Parathyroid adenoma (tissue), 2 donors: ENCODE measurements around the gene FRAS1.
"Not testable (repeated sequence)": the region's sequence is repeated elsewhere in the genome, so short reads cannot be mapped to it uniquely, and the experiment has no call there.

Experiments
- H2AFZ ChIP-seq: fragments of 300-600 bp; sonication (generic); one replicate; pipeline ENCODE4 v1.7.0; 2017; ENCODE audit warnings: antibody characterized with exemption, mild to moderate bottlenecking
- H3K27ac ChIP-seq: fragments of 300-600 bp; sonication (generic); one replicate; pipeline ENCODE4 v1.7.0; 2017
- H3K27me3 ChIP-seq: fragments of 300-600 bp; sonication (generic); one replicate; pipeline ENCODE4 v1.7.0; 2017; ENCODE audit warnings: low read length; ENCODE audit not compliant: control insufficient read depth, insufficient read depth
- H3K36me3 ChIP-seq: fragments of 300-600 bp; sonication (generic); one replicate; pipeline ENCODE4 v1.7.0; 2017; ENCODE audit warnings: low read length; ENCODE audit not compliant: control insufficient read depth, insufficient read depth
- H3K4me1 ChIP-seq: fragments of 300-600 bp; sonication (generic); one replicate; pipeline ENCODE4 v1.7.0; 2017; ENCODE audit warnings: control low read depth
- H3K4me2 ChIP-seq: fragments of 300-600 bp; sonication (generic); one replicate; pipeline ENCODE4 v1.7.0; 2017; ENCODE audit warnings: low read length
- H3K4me3 ChIP-seq: fragments of 300-600 bp; sonication (generic); one replicate; pipeline ENCODE4 v1.7.0; 2017; ENCODE audit warnings: low read depth, low read length
- H3K79me2 ChIP-seq: fragments of 300-600 bp; sonication (generic); one replicate; pipeline ENCODE4 v1.7.0; 2017; ENCODE audit warnings: control low read depth
- H3K9ac ChIP-seq: fragments of 300-600 bp; sonication (generic); one replicate; pipeline ENCODE4 v1.7.0; 2017; ENCODE audit warnings: mild to moderate bottlenecking
- H3K9me3 ChIP-seq: fragments of 300-600 bp; sonication (generic); one replicate; pipeline ENCODE4 v1.7.0; 2017; ENCODE audit warnings: low read length; ENCODE audit not compliant: control insufficient read depth
- TF ChIP-seq, protein P1 (sequence below): fragments of 300-600 bp; sonication (generic); IDR thresholded peaks from one replicate; pipeline ENCODE4 v1.7.0; 2017; ENCODE audit warnings: antibody characterized with exemption, mild to moderate bottlenecking
- donor health status: primary hyperparathyroidism.

Gene FRAS1

DNA sequence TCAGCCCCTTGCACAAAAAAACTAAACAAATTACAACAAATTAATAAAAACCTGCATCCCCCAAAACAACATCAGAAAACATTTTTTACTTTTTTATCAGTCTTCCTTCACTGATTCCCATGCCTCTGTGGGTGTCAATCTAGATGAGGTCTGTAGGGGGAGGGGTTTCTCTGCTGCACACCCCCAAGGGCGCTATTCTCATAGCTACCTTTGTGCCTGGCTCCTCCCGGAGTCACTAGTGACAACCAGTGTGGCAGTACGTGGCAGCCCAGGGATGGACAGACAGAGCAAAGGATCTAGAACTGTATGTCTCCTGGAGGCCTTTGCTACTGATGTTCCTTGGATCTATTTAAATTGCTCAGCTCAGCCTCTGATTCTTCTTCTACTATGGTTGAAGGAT is 266.3 kb downstream of the FRAS1 start:
- Histone ChIP-seq H3K27ac (no peak overlapping the region), H3K9me3 (no peaks in the 10 kb centered on the region), H3K36me3 (no peaks in the 10 kb centered on the region), H3K4me1 (no peaks in the 10 kb centered on the region), H3K79me2 (no peaks in the 10 kb centered on the region), H3K27me3 (no peaks in the 10 kb centered on the region), H3K4me2 (no peak overlapping the region), H3K4me3 (no peak overlapping the region), H2AFZ (no peak overlapping the region), H3K9ac (no peak overlapping the region)
- TF ChIP-seq, protein P1, sequence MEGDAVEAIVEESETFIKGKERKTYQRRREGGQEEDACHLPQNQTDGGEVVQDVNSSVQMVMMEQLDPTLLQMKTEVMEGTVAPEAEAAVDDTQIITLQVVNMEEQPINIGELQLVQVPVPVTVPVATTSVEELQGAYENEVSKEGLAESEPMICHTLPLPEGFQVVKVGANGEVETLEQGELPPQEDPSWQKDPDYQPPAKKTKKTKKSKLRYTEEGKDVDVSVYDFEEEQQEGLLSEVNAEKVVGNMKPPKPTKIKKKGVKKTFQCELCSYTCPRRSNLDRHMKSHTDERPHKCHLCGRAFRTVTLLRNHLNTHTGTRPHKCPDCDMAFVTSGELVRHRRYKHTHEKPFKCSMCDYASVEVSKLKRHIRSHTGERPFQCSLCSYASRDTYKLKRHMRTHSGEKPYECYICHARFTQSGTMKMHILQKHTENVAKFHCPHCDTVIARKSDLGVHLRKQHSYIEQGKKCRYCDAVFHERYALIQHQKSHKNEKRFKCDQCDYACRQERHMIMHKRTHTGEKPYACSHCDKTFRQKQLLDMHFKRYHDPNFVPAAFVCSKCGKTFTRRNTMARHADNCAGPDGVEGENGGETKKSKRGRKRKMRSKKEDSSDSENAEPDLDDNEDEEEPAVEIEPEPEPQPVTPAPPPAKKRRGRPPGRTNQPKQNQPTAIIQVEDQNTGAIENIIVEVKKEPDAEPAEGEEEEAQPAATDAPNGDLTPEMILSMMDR = no peak

DNA sequence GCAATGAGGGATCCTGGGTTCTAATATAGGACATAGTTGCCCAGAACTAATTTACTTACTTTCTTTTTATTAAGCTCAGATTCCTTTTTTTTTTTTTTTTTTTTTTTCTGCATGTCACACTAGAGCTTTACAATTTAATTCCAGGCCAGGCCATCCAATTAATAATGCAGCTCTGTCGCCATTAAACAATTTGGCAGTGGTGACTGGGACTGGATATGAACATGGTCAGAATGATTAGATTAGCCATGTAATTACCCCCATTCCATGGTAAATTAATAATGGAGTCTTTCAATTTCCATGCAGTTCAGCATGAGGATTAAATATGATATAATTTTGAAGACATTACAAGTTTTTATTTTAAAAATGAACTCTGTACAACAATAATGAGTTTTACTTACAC is 267.5 kb downstream of the FRAS1 start:
- H3K4me1 ChIP-seq = no peaks in the 10 kb centered on the region
- H3K27ac ChIP-seq = no peak overlapping the region
- no peaks in the 10 kb centered on the region for H3K27me3 ChIP-seq
- no peak overlapping the region for H3K4me2 ChIP-seq
- no peaks in the 10 kb centered on the region for H3K36me3 ChIP-seq
- TF ChIP-seq, protein P1 = no peak
- H3K9ac ChIP-seq = no peak overlapping the region
- H3K9me3 ChIP-seq = no peaks in the 10 kb centered on the region
- H3K4me3 ChIP-seq = no peak overlapping the region
- no peak overlapping the region for H2AFZ ChIP-seq
- H3K79me2 ChIP-seq = no peaks in the 10 kb centered on the region

DNA sequence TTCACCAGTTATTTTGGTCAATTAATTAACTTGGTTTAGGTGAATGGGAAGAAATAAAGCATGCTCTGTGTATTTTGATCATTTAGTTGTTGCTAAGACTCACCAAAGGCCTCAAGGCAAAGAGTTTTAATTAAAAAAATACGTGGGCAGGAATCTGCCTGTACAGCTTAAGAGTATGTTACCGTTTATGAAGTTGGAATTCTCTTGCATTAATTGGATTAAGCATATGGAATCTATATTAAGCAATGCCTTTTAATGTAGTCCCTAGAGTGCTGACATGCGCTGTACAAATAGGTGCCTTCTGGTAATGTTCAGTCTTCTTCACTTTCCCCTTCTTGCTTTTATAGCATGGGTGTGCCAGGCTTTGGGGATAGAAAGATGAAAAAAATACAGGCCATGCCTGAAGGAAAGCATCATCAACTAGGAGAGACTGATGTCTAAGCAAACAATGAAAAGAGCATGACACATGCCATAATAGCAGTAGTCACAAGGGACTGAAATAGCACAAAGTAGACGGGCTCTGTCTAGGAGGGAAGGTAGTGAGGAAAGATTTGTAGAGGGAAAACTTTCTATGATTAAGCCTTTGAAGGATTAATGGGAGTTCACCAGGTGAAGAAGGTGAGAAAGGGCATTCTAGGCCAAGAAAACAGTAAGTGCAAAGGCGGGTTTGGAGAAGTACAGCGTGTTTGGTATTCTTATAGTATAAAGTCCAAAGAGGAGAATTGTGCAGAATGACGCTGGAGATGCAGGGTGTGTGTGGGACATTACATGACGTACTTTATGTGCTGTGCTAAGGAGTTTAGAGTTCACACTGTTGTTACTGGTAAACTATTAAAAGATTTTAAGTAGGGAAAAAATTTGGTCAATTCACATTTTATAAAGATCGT is 268.4 kb downstream of the FRAS1 start:
- Histone ChIP-seq H3K36me3 (no peaks in the 10 kb centered on the region), H3K27ac (no peak overlapping the region), H3K4me1 (no peaks in the 10 kb centered on the region), H3K4me2 (no peak overlapping the region), H2AFZ (no peak overlapping the region), H3K9me3 (no peaks in the 10 kb centered on the region), H3K27me3 (no peaks in the 10 kb centered on the region), H3K4me3 (no peak overlapping the region), H3K9ac (no peak overlapping the region), H3K79me2 (no peaks in the 10 kb centered on the region)
- TF ChIP-seq, protein P1 = no peak

DNA sequence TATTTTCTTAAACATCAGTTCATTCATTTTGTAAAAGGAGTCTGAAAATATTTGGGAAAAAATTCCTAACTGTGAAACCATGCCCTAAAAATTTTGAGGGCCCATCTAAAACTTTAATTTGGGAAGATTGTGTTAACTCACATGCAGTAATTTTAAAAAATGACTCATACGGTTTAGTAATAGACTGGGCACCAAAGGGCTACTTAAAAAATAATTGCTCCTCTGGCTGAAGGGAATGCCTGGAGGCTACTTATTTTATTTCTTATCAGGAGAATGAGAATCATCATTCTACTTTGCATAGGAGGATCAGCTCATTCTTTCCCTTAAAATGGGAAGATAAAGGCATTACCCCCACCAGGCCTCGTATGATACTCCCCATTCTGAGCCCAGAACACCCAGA is 271.5 kb downstream of the FRAS1 start:
- H3K36me3 ChIP-seq, H3K4me3 ChIP-seq, H3K9ac ChIP-seq, H3K4me2 ChIP-seq, H3K27ac ChIP-seq, H3K9me3 ChIP-seq, H3K4me1 ChIP-seq, H3K79me2 ChIP-seq, H2AFZ ChIP-seq, H3K27me3 ChIP-seq: not testable (repeated sequence)

DNA sequence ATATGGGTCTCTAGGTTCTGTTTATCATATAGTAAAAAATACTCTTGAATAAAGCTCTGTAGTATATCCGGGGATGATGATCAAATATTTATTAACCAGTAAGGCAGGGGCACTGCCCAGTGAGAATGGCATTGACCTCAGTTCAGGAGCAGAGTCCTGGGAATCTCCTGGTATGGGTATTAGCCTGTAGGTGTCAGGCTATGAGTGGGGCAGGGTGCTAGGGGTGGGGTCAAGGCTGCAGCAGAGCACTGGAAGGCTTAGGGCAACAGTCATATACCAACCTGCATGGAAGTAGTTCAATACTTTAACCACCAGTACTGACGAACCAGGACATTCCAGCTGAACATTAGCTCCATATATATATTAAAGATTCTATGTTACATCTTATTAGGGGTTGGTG is 274.1 kb downstream of the FRAS1 start:
- TF ChIP-seq, protein P1 = no peak
- no peak overlapping the region for H3K9ac ChIP-seq
- no peak overlapping the region for H3K27ac ChIP-seq
- H3K4me1 ChIP-seq = no peaks in the 10 kb centered on the region
- H3K79me2 ChIP-seq = no peaks in the 10 kb centered on the region
- H3K27me3 ChIP-seq = no peaks in the 10 kb centered on the region
- H3K4me3 ChIP-seq = no peak overlapping the region
- no peak overlapping the region for H2AFZ ChIP-seq
- H3K4me2 ChIP-seq = no peak overlapping the region
- no peaks in the 10 kb centered on the region for H3K9me3 ChIP-seq
- H3K36me3 ChIP-seq = no peaks in the 10 kb centered on the region
